Activated CD4-positive, alpha-beta memory T cell treated with anti-CD3 and anti-CD28 coated beads, Interleukin-2, amount 10 ng/mL, durations not matched to agents 7 days and 5 days (primary cell): ENCODE data around the gene SLC52A1. TPM values are rescaled to one million over a fixed set of nuclear protein-coding genes. Genes with fewer than 3 reads are reported as not detected.

ENCODE experiments used
- CTCF ChIA-PET: fragments of 350-600 bp; sonication (Branson Sonifier 250); formaldehyde crosslinking; loops from one replicate; lab custom pipeline; 2021; ENCODE audit warnings: antibody characterized with exemption, inconsistent platforms; lab: Charles Lee
- POLR2A ChIA-PET: fragments of 350-600 bp; sonication (Branson Sonifier 250); formaldehyde crosslinking; loops from one replicate; lab custom pipeline; 2021; ENCODE audit warnings: antibody characterized with exemption; lab: Charles Lee
- DNase-seq: peaks from one replicate; pipeline ENCODE4 v3.0.0-alpha.2; 2020
- H3K27ac Mint-ChIP-seq: one replicate; pipeline ENCODE4 v1.8.0; 2021; ENCODE audit warnings: mild to moderate bottlenecking, mixed read lengths
- H3K27me3 Mint-ChIP-seq: one replicate; pipeline ENCODE4 v1.8.0; 2021; ENCODE audit warnings: mixed read lengths
- H3K36me3 Mint-ChIP-seq: one replicate; pipeline ENCODE4 v1.8.0; 2021; ENCODE audit warnings: low read depth, mixed read lengths
- H3K4me1 Mint-ChIP-seq: one replicate; pipeline ENCODE4 v1.8.0; 2021; ENCODE audit warnings: mixed read lengths
- H3K4me3 Mint-ChIP-seq: one replicate; pipeline ENCODE4 v1.8.0; 2021; ENCODE audit warnings: mild to moderate bottlenecking, mixed read lengths
- H3K9me3 Mint-ChIP-seq: one replicate; pipeline ENCODE4 v1.8.0; 2021; ENCODE audit warnings: mixed read lengths
- total RNA-seq, 2 experiments: library from RNA; stranded (reverse); gene quantifications; one replicate each; pipeline ENCODE4 v1.2.3, GENCODE V29; 2021

The SLC52A1 gene
- total RNA-seq, 2 experiments from 2014 or later = 0.65 to 0.68 TPM

DNA sequence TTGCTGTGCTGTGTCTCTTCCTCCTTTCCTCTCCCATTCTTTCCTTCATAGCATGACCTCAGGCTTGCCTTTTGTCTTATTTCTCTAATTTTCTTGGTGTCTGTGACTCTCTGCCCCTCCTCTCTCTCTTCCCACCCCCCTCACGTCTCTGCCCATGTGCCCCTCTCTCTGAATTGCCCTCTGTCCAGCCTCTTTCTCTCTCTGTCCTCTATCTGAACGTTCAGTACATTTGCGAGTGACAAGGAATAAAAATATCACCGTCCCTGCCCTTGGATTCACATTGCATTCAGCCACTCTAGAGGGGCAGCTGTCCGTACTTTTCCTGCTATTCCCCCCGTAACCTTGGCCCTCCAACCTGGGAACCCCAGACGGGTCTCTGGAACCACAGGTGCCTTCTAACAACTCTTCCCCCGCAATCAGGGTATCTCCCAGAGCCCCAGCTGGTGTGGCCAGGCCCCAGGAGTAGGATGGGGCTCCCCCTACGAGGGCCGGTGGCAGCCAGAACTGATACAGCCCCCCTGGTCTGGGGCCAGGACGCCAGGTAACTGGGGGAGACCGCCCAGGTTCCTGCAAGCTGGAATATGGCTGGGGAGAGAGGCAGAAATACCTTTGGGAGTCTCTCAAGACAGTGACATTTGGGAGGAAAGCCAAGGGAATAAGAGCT, 35.7 kb downstream of the SLC52A1 start:
- Mint-ChIP-seq H3K36me3 (peaks cover 35% of the 10 kb centered on the region), H3K27me3 (no peaks in the 10 kb centered on the region), H3K4me1 (peaks cover 26% of the 10 kb centered on the region), H3K27ac (peak overlapping the region; percentile 33), H3K9me3 (no peaks in the 10 kb centered on the region), H3K4me3 (peak overlapping the region; percentile 79)
- POLR2A ChIA-PET = interaction anchor here (0.8 to 4.6 kb wide), 4 partner anchors 12 to 52 kb away, joined by 3 to 43 read pairs (median 3); partner anchors contain the start of genes CAMTA2 and PFN1
- CTCF ChIA-PET = no interaction called here
- no peak for DNase-seq

GRCh38 chr17:4998732-4999429, 36.3 kb downstream of the SLC52A1 start:
- ChIA-PET POLR2A (interaction anchor here (1.2 to 4.6 kb wide), 5 partner anchors 11 to 56 kb away, joined by 3 to 43 read pairs (median 25); partner anchors contain the start of genes CAMTA2, PFN1 and SPAG7), CTCF (interaction anchor here (0.9 to 2.9 kb wide), 2 partner anchors 18 to 63 kb away, joined by 3 to 13 read pairs; no protein-coding TSS in a partner anchor)
- H3K4me1 Mint-ChIP-seq = peaks cover 26% of the 10 kb centered on the region
- no peak for DNase-seq
- H3K27ac Mint-ChIP-seq = peak overlapping the region; percentile 33
- H3K9me3 Mint-ChIP-seq = no peaks in the 10 kb centered on the region
- peak overlapping the region; percentile 79 for H3K4me3 Mint-ChIP-seq
- peaks cover 29% of the 10 kb centered on the region for H3K36me3 Mint-ChIP-seq
- no peaks in the 10 kb centered on the region for H3K27me3 Mint-ChIP-seq

DNA sequence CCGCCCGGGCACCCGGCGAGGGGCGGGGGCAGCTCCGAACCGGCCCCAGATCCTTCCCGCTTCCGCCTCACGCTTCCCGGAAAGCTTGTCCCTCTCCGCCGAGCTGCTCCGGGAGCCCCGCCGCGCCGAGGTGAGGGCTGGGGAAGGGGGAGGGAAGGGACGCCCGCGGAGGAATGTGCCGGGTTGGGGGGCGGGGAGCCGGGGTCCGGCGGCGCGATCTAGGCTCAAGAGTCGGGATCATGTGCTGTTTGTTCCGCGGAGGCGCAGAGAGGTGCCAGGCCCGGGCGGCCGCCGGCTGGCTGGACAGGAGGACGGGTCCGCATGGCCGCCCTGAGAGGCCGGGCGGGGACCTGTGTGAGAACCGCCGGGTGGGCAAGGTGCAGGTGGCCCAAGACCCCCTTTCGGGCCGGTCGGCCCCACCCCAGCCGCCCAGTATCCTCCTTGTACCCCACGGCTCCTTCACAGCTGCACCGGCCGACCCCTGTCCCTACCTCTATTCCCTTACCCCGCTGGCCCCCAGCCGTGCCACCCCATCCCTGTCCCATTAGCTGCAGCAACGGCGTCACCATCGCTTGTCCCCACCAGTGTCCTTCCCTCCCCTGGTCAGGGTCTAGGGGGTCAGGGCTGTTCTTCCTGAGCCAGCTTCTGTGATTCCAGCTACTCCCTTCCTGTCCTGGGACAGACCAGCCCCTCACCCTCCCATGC, 37.0 kb downstream of the SLC52A1 start:
- Mint-ChIP-seq H3K9me3 (no peaks in the 10 kb centered on the region), H3K4me1 (peaks cover 26% of the 10 kb centered on the region), H3K36me3 (peaks cover 22% of the 10 kb centered on the region), H3K27ac (peak overlapping the region; percentile 52), H3K4me3 (peak overlapping the region; percentile 79), H3K27me3 (no peaks in the 10 kb centered on the region)
- DNase-seq = no peak
- POLR2A ChIA-PET = interaction anchor here (1.1 to 4.6 kb wide), 10 partner anchors 9 to 58 kb away, joined by 3 to 43 read pairs (median 5); partner anchors contain the start of genes CAMTA2, PFN1, RNF167 and SLC25A11
- CTCF ChIA-PET = interaction anchor here (0.9 to 2.9 kb wide), 4 partner anchors 11 to 89 kb away, joined by 3 to 13 read pairs (median 6); partner anchors contain the start of gene CAMTA2

DNA sequence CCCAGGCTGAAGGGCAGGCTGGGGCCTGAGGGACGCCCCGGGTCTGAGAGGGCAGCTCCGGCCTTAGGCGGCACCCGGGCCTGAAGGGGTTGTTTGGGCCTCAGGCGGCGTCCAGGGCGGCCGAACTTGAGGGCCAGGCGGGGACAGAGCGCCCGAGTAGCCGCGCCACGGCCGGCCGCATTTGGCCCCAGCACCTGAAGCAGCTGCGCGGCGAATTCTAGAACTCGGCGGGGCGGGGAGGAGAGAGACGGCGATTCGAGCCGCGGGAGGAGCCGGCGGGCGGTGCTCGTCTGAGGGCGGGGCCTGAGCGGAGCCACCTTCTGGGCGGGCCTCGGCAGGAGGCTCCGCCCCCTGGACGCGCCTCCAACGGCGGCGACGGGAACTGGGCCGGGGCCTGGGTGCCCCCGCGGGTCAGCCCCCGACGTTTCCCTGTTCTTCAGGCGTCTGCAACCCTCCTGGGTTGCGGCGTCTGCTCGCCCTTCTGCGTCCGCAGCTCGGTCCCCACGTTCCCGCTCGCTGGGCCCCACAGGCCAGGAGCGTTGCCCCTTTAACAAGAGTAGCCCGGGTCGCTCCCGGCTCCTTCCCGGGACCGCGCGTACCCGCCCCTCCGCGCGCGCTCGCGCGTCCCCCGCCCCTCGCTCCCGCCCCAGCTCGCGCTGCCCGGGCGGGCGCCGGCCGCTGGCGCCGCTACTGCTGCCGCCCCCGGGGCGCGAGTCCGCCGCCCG, 37.8 kb downstream of the SLC52A1 start, which contains the start of the genes INCA1 and KIF1C:
INCA1 (minus strand) TSS at position 221 of the 725 bp plus-strand sequence. CDS start 3,085 bp downstream, outside the sequence.
KIF1C (plus strand) TSS at position 649 of the 725 bp plus-strand sequence. CDS start 2,297 bp downstream, outside the sequence.
- CTCF ChIA-PET = interaction anchor here (1.1 to 2.9 kb wide), 5 partner anchors 11 to 88 kb away, joined by 3 to 13 read pairs (median 5); partner anchors contain the start of genes CAMTA2 and SPAG7
- Mint-ChIP-seq H3K9me3 (no peaks in the 10 kb centered on the region), H3K4me1 (peaks cover 26% of the 10 kb centered on the region), H3K36me3 (peaks cover 17% of the 10 kb centered on the region), H3K27ac (peak within 1 kb of the TSS; percentile 52), H3K27me3 (no peaks in the 10 kb centered on the region), H3K4me3 (peak within 1 kb of the TSS; percentile 79)
- POLR2A ChIA-PET = interaction anchor here (0.5 to 4.6 kb wide), 11 partner anchors 8 to 58 kb away, joined by 3 to 43 read pairs (median 4); partner anchors contain the start of genes CAMTA2, PFN1, RNF167 and SLC25A11
- peak; percentile 92 for DNase-seq

DNA sequence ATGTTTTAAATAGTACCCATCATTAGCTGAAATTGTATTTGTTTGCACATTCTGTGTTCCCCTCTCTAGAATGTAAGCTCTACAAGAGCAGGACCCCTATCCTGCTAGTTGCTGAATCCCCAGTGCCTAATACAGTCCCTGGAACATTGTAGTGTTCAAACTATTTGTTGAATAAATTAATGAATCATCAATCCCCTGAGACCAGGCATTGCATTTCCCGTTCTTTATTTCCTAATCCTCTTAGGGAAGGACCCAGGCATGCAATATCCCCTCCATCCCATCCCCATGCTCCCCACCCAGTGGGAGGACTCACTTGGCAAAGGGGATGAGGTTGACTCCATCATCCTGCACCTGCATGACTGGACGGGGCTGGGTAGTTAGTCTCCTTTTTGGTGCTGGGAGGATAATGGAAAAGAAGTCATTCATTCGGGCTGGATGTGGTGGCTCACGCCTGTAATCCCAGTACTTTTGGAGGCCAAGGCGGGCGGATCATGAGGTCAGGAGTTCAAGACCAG, 41.1 kb downstream of the SLC52A1 start:
- CTCF ChIA-PET = interaction anchor here (1.5 to 1.8 kb wide), 2 partner anchors 14 to 68 kb away, joined by 4 to 7 read pairs; no protein-coding TSS in a partner anchor
- no peak for DNase-seq
- no peak overlapping the region for H3K27ac Mint-ChIP-seq
- H3K4me3 Mint-ChIP-seq = no peak overlapping the region
- POLR2A ChIA-PET = interaction anchor here (1.2 kb wide), 1 partner anchor 7 kb away, joined by 3 read pairs; no protein-coding TSS in a partner anchor
- H3K4me1 Mint-ChIP-seq = peaks cover 26% of the 10 kb centered on the region
- H3K9me3 Mint-ChIP-seq = no peaks in the 10 kb centered on the region
- no peaks in the 10 kb centered on the region for H3K27me3 Mint-ChIP-seq
- peaks cover 5% of the 10 kb centered on the region for H3K36me3 Mint-ChIP-seq

GRCh38 chr17:4987767-4988567, 47.3 kb downstream of the SLC52A1 start:
- CTCF ChIA-PET = interaction anchor here (0.8 to 3.7 kb wide), 13 partner anchors 7 to 198 kb away, joined by 3 to 22 read pairs (median 5); partner anchors contain the start of genes INCA1, KIF1C, RNF167 and SLC25A11
- DNase-seq = no peak
- H3K4me3 Mint-ChIP-seq = peak overlapping the region; percentile 88

DNA sequence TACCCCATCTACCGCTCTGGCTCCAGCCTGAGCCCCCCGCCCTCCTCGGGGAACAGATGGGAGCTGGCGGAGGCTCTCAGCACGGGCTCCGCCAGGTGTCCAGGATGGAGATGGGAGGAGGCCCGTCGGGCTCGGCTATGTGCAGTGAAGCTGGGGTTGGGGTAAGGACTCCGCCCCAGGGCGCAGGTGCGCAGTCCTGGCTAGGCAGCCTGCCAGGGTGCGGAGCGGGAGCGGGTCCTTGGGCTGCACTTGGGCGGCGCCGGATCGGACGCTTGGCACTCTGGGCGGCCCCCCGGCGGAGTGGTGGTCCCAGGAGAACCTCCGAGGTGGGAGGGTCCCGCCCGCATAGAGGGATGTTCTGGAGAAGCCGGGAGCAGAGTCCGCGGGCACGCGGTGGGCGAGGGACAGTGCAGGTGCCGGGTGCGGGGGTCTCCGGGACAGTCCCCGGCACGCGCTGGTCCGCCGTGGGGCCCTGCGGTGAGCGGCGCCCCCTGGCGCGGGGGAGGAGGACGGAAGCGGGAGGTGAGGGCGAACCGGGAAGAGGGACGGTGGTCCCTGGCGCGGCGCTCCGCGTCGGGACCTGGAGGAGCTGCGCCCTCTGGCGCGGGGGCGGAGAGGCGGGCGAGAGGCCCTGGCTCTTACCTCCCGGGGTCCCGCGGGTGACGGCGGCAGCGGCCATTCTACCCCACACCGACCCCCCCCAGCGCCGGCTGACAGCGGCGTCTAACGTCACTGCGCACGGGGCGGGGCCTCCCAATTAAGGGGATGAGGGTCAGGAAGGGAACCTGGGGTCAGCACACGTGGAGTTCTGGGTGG, 48.1 kb downstream of the SLC52A1 start, which contains the start of gene CAMTA2:
CAMTA2 (minus strand) TSS at position 725 of the 816 bp plus-strand sequence. CDS start 1,453 bp downstream, outside the sequence.
- H3K4me3 Mint-ChIP-seq = peak within 1 kb of the TSS; percentile 88

More at GRCh38 chr17:4987767-4988567, 47.3 kb downstream of the SLC52A1 start:
- Mint-ChIP-seq H3K36me3 (peaks cover 18% of the 10 kb centered on the region), H3K27me3 (no peaks in the 10 kb centered on the region), H3K27ac (peak overlapping the region; percentile 88), H3K9me3 (no peaks in the 10 kb centered on the region), H3K4me1 (peaks cover 40% of the 10 kb centered on the region)
- POLR2A ChIA-PET = interaction anchor here (0.6 to 9.9 kb wide), 10 partner anchors 9 to 79 kb away, joined by 3 to 122 read pairs (median 4); partner anchors contain the start of genes ENO3, INCA1, KIF1C and PFN1

DNA sequence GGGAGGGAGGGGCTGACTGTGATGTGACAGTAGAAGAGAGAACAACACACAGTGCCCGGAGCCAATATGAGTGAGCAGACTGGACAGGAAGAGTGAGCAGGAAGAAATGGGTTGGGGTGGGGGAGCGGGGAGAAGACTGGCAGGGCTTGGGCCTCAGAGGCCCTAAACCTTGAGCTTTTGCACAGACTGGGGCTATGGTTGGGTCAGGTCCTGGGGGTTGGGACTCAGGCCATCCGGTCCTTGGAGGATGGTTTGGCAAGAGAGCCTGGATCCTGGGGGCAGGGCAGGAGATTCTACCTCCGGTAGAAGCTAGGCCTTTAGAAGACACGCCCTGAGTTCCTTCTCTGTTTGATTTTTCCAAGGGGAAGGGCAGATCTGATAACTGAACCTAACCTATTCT, 48.8 kb downstream of the SLC52A1 start:
- peak overlapping the region; percentile 88 for H3K27ac Mint-ChIP-seq
- CTCF ChIA-PET = interaction anchor here (0.7 to 3.7 kb wide), 11 partner anchors 11 to 196 kb away, joined by 3 to 22 read pairs (median 4); partner anchors contain the start of genes INCA1, KIF1C, RNF167 and SLC25A11
- H3K4me1 Mint-ChIP-seq = peaks cover 44% of the 10 kb centered on the region
- no peaks in the 10 kb centered on the region for H3K9me3 Mint-ChIP-seq
- peak; percentile 21 for DNase-seq
- H3K27me3 Mint-ChIP-seq = no peaks in the 10 kb centered on the region
- peaks cover 28% of the 10 kb centered on the region for H3K36me3 Mint-ChIP-seq
- POLR2A ChIA-PET = interaction anchor here (0.8 to 9.9 kb wide), 9 partner anchors 8 to 500 kb away, joined by 3 to 122 read pairs (median 4); partner anchors contain the start of genes C17orf107, DERL2, INCA1 and KIF1C
- peak overlapping the region; percentile 88 for H3K4me3 Mint-ChIP-seq

More for the DNA sequence above, 48.1 kb downstream of the SLC52A1 start, which contains the start of gene CAMTA2:
- CTCF ChIA-PET = interaction anchor here (0.7 to 3.7 kb wide), 17 partner anchors 8 to 197 kb away, joined by 3 to 22 read pairs (median 4); partner anchors contain the start of genes INCA1, KIF1C, RNF167 and SLC25A11
- Mint-ChIP-seq H3K4me1 (peaks cover 40% of the 10 kb centered on the region), H3K27me3 (no peaks in the 10 kb centered on the region), H3K36me3 (peaks cover 26% of the 10 kb centered on the region), H3K27ac (peak within 1 kb of the TSS; percentile 88), H3K9me3 (no peaks in the 10 kb centered on the region)
- POLR2A ChIA-PET = interaction anchor here (0.8 to 9.9 kb wide), 14 partner anchors 8 to 499 kb away, joined by 3 to 122 read pairs (median 4); partner anchors contain the start of genes C17orf107, DERL2, INCA1 and KIF1C
- peak; percentile 89 for DNase-seq
